H1 (cell line): ENCODE measurements around the gene C2. TPM values are rescaled to one million over a fixed set of nuclear protein-coding genes. Genes with fewer than 3 reads are reported as not detected.

ENCODE experiments used
- CBX8 ChIP-seq: fragments of 300-800, 300-1000 bp; sonication (generic); IDR thresholded peaks from 2 replicates; pipeline ENCODE4 v1.7.1; 2016; ENCODE audit warnings: low read depth, low read length, borderline replicate concordance
- CREB1 ChIP-seq: IDR thresholded peaks from 2 replicates; pipeline ENCODE4 v1.6.1; 2012; ENCODE audit warnings: inconsistent platforms
- KDM4A ChIP-seq: IDR thresholded peaks from one replicate; pipeline ENCODE4 v1.7.1; 2012; ENCODE audit warnings: low read depth, mild to moderate bottlenecking, moderate library complexity, low read length, inconsistent platforms; ENCODE audit not compliant: severe bottlenecking
- MAX ChIP-seq: IDR thresholded peaks from 2 replicates; pipeline ENCODE4 v1.6.1; 2012; ENCODE audit warnings: inconsistent platforms
- RBBP5 ChIP-seq: IDR thresholded peaks from 2 replicates; pipeline ENCODE4 v1.7.1; 2012; ENCODE audit warnings: low read depth, mild to moderate bottlenecking, inconsistent platforms, low read length, moderate library complexity, borderline replicate concordance
- SAP30 ChIP-seq: fragments of 300-600 bp; sonication (generic); IDR thresholded peaks from 2 replicates; pipeline ENCODE4 v1.7.1; 2012; ENCODE audit warnings: low read length, moderate library complexity, mild to moderate bottlenecking, inconsistent platforms; ENCODE audit not compliant: insufficient read depth, insufficient replicate concordance
- SIN3A ChIP-seq, 2 experiments: IDR thresholded peaks in 1 of 2; conservative IDR thresholded peaks in 1 of 2; 2 replicates each; pipeline ENCODE4 v1.6.1; 2011 to 2012; ENCODE audit warnings: low read length in 2 of 2, improper control_type of control experiment in 1 of 2, low read depth in 1 of 2, mild to moderate bottlenecking in 1 of 2
- SIX5 ChIP-seq: IDR thresholded peaks from 2 replicates; pipeline ENCODE4 v1.6.1; 2011; ENCODE audit warnings: mild to moderate bottlenecking, low read depth, low read length
- TEAD4 ChIP-seq: IDR thresholded peaks from 2 replicates; pipeline ENCODE4 v1.6.1; 2012; ENCODE audit warnings: low read depth, low read length, inconsistent platforms, mixed read lengths
- polyA plus RNA-seq, 7 experiments: library from polyadenylated mRNA; depleted of rRNA in 3 of 7; stranded (reverse) in 5 of 7; unstranded in 2 of 7; fragments of >200 nt in 5 of 7; fragments of 200-250 nt in 2 of 7; gene quantifications; 1 replicate in 5 of 7; 2 replicates in 1 of 7; 4 replicates in 1 of 7; pipeline versions ENCODE4 v1.2.1 to v1.2.3, GENCODE V29; 2011 to 2013; ENCODE audit warnings: missing spikeins in 2 of 7, mixed read lengths in 2 of 7
- total RNA-seq: library from RNA; stranded (reverse); fragmentation: NEBNext Ultra II Directional; extraction: Animal tissue kit (Norgen Biotek cat#: 25700); gene quantifications from 2 replicates; pipeline ENCODE4 v1.2.1, GENCODE V29; 2021
- TF ChIP-seq, protein P1 (sequence below): fragments of 300-600 bp; sonication (generic); IDR thresholded peaks from 2 replicates; pipeline ENCODE4 v1.7.1; 2012; ENCODE audit warnings: low read length, moderate library complexity, mild to moderate bottlenecking, inconsistent platforms; ENCODE audit not compliant: insufficient replicate concordance

The C2 gene
- total and polyA plus RNA-seq, 2 of the 8 experiments (the other 6 are each of a cell fraction or from before 2014, with no cell fraction given): 0.26 to 0.38 TPM

DNA sequence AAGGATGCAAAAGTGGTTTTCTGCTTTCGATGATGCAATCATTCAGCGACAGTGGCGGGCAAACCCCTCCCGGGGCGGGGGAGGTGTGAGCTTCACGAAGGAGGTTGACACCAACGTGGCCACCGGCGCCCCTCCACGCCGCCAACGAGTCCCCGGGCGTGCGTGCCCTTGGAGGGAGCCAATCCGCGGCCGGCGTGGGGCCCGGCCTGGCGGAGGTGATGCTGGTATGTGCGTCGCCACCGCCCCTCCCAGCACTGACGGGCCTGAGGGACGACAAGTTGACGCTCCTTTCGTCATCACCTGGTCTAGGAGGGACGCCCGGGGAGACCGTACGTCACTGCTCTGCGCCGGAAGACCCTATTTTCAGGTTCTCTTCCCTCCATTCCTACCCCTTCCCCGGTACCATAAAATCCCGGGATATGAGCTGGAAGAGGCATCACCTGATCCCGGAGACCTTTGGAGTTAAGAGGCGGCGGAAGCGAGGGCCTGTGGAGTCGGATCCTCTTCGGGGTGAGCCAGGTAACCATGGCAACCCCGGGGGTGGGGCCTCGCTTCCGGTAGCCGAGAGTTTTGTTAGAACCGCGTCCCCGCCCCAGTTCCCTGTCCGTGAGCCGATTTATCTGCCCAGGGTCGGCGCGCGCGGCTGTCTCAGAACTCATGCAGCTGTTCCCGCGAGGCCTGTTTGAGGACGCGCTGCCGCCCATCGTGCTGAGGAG is 44.6 kb downstream of the C2 start, which contains the start of gene DXO (continued):
- TF ChIP-seq CBX8 (no peak), TEAD4 (peak; percentile 84), KDM4A (peak; percentile 99), SIN3A (conservative IDR thresholded peaks at IDR 0.05 in 1 of 2, IDR thresholded peaks at IDR 0.05 in 1 of 2; ENCODE audit: low read depth in 1 of 2, low read length in 2 of 2) (peak; percentile 80 to 86; a peak in 3 of 4 replicates), CREB1 (peak; percentile 96), SAP30 (peak; percentile 60), MAX (peak; percentile 66), RBBP5 (peak; percentile 100), SIX5 (no peak)
- TF ChIP-seq, protein P1, sequence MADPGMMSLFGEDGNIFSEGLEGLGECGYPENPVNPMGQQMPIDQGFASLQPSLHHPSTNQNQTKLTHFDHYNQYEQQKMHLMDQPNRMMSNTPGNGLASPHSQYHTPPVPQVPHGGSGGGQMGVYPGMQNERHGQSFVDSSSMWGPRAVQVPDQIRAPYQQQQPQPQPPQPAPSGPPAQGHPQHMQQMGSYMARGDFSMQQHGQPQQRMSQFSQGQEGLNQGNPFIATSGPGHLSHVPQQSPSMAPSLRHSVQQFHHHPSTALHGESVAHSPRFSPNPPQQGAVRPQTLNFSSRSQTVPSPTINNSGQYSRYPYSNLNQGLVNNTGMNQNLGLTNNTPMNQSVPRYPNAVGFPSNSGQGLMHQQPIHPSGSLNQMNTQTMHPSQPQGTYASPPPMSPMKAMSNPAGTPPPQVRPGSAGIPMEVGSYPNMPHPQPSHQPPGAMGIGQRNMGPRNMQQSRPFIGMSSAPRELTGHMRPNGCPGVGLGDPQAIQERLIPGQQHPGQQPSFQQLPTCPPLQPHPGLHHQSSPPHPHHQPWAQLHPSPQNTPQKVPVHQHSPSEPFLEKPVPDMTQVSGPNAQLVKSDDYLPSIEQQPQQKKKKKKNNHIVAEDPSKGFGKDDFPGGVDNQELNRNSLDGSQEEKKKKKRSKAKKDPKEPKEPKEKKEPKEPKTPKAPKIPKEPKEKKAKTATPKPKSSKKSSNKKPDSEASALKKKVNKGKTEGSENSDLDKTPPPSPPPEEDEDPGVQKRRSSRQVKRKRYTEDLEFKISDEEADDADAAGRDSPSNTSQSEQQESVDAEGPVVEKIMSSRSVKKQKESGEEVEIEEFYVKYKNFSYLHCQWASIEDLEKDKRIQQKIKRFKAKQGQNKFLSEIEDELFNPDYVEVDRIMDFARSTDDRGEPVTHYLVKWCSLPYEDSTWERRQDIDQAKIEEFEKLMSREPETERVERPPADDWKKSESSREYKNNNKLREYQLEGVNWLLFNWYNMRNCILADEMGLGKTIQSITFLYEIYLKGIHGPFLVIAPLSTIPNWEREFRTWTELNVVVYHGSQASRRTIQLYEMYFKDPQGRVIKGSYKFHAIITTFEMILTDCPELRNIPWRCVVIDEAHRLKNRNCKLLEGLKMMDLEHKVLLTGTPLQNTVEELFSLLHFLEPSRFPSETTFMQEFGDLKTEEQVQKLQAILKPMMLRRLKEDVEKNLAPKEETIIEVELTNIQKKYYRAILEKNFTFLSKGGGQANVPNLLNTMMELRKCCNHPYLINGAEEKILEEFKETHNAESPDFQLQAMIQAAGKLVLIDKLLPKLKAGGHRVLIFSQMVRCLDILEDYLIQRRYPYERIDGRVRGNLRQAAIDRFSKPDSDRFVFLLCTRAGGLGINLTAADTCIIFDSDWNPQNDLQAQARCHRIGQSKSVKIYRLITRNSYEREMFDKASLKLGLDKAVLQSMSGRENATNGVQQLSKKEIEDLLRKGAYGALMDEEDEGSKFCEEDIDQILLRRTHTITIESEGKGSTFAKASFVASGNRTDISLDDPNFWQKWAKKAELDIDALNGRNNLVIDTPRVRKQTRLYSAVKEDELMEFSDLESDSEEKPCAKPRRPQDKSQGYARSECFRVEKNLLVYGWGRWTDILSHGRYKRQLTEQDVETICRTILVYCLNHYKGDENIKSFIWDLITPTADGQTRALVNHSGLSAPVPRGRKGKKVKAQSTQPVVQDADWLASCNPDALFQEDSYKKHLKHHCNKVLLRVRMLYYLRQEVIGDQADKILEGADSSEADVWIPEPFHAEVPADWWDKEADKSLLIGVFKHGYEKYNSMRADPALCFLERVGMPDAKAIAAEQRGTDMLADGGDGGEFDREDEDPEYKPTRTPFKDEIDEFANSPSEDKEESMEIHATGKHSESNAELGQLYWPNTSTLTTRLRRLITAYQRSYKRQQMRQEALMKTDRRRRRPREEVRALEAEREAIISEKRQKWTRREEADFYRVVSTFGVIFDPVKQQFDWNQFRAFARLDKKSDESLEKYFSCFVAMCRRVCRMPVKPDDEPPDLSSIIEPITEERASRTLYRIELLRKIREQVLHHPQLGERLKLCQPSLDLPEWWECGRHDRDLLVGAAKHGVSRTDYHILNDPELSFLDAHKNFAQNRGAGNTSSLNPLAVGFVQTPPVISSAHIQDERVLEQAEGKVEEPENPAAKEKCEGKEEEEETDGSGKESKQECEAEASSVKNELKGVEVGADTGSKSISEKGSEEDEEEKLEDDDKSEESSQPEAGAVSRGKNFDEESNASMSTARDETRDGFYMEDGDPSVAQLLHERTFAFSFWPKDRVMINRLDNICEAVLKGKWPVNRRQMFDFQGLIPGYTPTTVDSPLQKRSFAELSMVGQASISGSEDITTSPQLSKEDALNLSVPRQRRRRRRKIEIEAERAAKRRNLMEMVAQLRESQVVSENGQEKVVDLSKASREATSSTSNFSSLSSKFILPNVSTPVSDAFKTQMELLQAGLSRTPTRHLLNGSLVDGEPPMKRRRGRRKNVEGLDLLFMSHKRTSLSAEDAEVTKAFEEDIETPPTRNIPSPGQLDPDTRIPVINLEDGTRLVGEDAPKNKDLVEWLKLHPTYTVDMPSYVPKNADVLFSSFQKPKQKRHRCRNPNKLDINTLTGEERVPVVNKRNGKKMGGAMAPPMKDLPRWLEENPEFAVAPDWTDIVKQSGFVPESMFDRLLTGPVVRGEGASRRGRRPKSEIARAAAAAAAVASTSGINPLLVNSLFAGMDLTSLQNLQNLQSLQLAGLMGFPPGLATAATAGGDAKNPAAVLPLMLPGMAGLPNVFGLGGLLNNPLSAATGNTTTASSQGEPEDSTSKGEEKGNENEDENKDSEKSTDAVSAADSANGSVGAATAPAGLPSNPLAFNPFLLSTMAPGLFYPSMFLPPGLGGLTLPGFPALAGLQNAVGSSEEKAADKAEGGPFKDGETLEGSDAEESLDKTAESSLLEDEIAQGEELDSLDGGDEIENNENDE: no peak
- TF ChIP-seq, all 59 proteins: peak for 31
